ENCODE measurements around the gene GRIP1. TPM values are rescaled to one million over a fixed set of nuclear protein-coding genes. Genes with fewer than 3 reads are reported as not detected.
A peak's percentile ranks its signal among the peaks of the same experiment; 100 is the strongest.

The GRIP1 gene
- total and polyA plus RNA-seq, 12 donors, result 0.12 to 7.3 (median 1.9) TPM

DNA sequence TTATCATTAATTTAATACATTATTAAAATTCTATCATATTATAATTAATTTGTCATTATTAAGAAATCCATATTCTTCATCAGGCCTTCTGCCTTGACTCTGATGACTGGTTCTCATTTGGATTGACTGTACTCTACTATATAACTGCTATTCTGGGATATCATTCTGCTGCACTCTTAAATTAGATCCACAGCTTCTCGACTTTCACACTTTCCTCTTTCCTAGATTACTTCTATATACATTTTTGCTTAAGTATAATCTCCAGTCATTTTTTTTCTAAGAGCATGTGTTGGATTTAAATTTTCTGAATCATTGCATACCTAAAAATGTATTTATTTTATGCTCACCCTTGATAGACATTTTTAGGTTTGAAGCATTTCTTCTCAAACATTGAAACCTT is 12.4 kb downstream of the GRIP1 start:
- Histone ChIP-seq H3K4me3 (no peak overlapping the region), H3K9me3 (no peaks in the 10 kb centered on the region), H3K36me3 (no peaks in the 10 kb centered on the region), H3K4me1 (peaks cover 0 to 6% (median 0%) of the 10 kb centered on the region in 9 donors), H3K27ac (no peak overlapping the region), H3K27me3 (peaks cover 0 to 6% (median 0%) of the 10 kb centered on the region in 7 donors)
- intact Hi-C loops (cut with DNase I), result no loop called here
- no peak for ATAC-seq
- TF ChIP-seq, protein P1, sequence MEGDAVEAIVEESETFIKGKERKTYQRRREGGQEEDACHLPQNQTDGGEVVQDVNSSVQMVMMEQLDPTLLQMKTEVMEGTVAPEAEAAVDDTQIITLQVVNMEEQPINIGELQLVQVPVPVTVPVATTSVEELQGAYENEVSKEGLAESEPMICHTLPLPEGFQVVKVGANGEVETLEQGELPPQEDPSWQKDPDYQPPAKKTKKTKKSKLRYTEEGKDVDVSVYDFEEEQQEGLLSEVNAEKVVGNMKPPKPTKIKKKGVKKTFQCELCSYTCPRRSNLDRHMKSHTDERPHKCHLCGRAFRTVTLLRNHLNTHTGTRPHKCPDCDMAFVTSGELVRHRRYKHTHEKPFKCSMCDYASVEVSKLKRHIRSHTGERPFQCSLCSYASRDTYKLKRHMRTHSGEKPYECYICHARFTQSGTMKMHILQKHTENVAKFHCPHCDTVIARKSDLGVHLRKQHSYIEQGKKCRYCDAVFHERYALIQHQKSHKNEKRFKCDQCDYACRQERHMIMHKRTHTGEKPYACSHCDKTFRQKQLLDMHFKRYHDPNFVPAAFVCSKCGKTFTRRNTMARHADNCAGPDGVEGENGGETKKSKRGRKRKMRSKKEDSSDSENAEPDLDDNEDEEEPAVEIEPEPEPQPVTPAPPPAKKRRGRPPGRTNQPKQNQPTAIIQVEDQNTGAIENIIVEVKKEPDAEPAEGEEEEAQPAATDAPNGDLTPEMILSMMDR (IDR thresholded peaks at IDR 0.05), result no peak
- WGBS, 2 donors, result 30 to 72% methylated on average over 1 of the region's 1 CpG
- DNase-seq, result no peak

DNA sequence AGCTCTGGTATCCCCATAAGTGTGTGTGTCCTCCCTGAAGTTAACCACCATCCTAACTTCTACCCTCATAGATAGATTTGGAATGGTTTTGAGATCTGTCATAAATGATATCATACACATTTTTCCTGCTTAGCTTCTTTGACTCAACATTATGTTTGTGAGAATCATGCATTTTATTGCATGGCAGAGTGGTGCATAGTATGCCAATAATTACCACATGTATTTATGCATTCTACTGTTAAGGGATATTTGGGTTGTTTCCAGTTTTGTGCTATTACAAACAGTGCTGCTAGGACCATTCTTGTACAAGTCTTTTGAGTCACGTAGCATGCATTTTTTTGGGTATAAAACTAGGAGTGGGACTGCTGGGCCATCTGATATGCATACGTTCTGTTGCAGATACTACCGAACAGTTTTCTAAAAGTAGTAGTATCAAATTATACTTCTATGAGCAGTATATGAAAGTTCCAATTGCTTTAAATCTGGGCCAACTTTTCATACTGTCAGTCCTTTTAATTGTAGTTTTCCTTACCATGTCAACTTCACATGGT is 13.4 kb downstream of the GRIP1 start:
- Histone ChIP-seq H3K4me1 (peaks cover 0 to 6% (median 0%) of the 10 kb centered on the region in 9 donors), H3K4me3 (no peak overlapping the region), H3K36me3 (no peaks in the 10 kb centered on the region), H3K27ac (no peak overlapping the region), H3K9me3 (no peaks in the 10 kb centered on the region), H3K27me3 (peaks cover 0 to 6% (median 0%) of the 10 kb centered on the region in 7 donors)
- DNase-seq, result no peak
- intact Hi-C loops (cut with DNase I), result no loop called here
- WGBS, 2 donors, result 77 to 78% methylated on average over 3 of the region's 3 CpGs
- TF ChIP-seq, protein P1 (IDR thresholded peaks at IDR 0.05), result no peak
- no peak for ATAC-seq

DNA sequence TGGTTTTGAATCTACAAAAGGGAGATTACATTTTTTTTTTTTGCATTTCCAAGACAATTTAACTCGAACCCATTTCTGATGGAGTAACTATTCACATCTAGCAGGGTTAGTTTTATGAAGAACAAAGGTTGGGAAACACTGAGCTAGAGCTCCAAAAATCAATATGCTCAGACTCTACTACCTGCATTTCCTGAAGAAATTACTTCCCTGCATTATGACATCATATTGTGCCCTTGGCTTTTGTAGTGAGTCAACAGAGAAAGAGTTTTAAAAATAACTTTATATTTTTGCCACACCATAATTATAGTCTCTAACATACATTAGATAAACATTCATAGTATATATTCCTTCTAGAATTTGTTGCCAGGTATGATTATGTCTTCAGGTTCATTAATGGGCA is 14.8 kb downstream of the GRIP1 start:
- WGBS, 2 donors, result 63 to 74% methylated on average over 1 of the region's 1 CpG
- Histone ChIP-seq H3K4me3 (no peak overlapping the region), H3K27ac (no peak overlapping the region), H3K4me1 (peaks cover 0 to 6% (median 0%) of the 10 kb centered on the region in 9 donors), H3K27me3 (peaks cover 0 to 6% (median 0%) of the 10 kb centered on the region in 7 donors), H3K36me3 (no peaks in the 10 kb centered on the region), H3K9me3 (no peaks in the 10 kb centered on the region)
- no peak for DNase-seq
- no peak for ATAC-seq
- TF ChIP-seq, protein P1 (IDR thresholded peaks at IDR 0.05), result no peak
- intact Hi-C loops (cut with DNase I), result no loop called here

DNA sequence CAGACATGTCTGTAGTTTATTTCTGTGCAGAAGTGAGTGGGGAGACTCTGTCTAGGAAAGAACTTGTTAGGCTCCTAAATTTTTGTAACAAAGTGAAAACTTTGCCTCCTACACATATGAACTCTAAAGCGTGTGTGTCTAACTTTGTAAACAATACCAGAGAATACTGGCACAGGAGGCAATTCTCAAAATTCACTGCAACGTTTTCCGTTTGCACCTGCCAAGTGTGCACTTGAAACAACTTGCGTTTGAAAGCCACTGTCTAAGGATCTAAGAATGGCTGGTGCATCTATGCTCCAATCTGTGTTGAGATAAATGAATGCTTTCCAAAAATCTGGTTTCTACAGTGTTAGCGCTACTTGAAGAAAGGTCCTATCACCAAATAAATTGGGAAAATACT is 15.3 kb downstream of the GRIP1 start:
- ATAC-seq (peak in 1 of 8 donors; percentile 45), DNase-seq (no peak)
- WGBS, 2 donors, result 48 to 51% methylated on average over 5 of the region's 5 CpGs
- Histone ChIP-seq H3K4me1 (peaks cover 0 to 6% (median 0%) of the 10 kb centered on the region in 9 donors), H3K9me3 (no peaks in the 10 kb centered on the region), H3K4me3 (no peak overlapping the region), H3K36me3 (no peaks in the 10 kb centered on the region), H3K27ac (no peak overlapping the region), H3K27me3 (peaks cover 0 to 1% (median 0%) of the 10 kb centered on the region in 7 donors)
- TF ChIP-seq, protein P1 (IDR thresholded peaks at IDR 0.05), result no peak
- intact Hi-C loops (cut with DNase I), result no loop called here
